ENCODE data around the gene TECTA. TPM values are rescaled to one million over a fixed set of nuclear protein-coding genes. Genes with fewer than 3 reads are reported as not detected.
"Not testable (repeated sequence)": the region's sequence is repeated elsewhere in the genome, so short reads cannot be mapped to it uniquely, and the experiment has no call there.

TECTA gene
- total RNA-seq, 1 donor from 2014 or later: 2.0 TPM

DNA sequence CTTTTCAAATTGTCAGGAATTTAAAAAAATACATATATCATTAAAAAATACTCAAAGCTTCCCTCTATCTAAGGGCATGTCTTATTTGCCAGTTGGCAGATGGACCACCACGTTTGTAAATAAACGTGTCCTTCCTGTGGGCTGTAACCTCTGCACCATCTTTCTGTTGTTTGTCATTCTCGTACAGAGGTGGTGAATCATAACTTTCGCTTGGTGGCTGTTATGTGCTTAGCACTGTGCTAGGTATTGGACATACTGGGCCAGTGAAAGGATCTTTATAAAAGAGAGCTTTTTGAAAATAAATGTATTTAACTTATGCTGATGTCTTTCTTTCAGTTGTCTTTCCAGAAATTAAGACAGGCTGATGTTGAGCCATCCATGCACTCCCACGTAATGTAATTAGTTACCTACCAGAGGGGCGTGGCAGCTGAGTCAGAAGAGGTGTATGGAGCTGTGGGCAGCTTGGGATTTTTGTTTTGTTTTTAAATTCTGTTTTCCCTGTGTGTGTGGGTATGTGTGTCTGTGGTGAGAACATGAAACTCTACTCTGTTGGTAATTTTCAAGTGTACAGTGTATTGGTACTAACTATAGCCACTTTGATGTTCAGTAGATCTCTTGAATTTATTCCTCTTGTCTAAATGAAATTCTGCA is 62.7 kb downstream of the TECTA start:
- DNase-seq (ENCODE audit: low spot score, unreplicated experiment): no peak
- H3K4me3 Mint-ChIP-seq (ENCODE audit: low read depth): no peak overlapping the region
- no peak overlapping the region for H3K27ac Mint-ChIP-seq
- H3K36me3 Mint-ChIP-seq (ENCODE audit: insufficient read depth): peaks cover 1% of the 10 kb centered on the region
- peaks cover 1% of the 10 kb centered on the region for H3K4me1 Mint-ChIP-seq (ENCODE audit: low read depth)
- H3K27me3 Mint-ChIP-seq: no peaks in the 10 kb centered on the region
- no peaks in the 10 kb centered on the region for H3K9me3 Mint-ChIP-seq (ENCODE audit: low read depth)
- TF ChIP-seq, protein P1, sequence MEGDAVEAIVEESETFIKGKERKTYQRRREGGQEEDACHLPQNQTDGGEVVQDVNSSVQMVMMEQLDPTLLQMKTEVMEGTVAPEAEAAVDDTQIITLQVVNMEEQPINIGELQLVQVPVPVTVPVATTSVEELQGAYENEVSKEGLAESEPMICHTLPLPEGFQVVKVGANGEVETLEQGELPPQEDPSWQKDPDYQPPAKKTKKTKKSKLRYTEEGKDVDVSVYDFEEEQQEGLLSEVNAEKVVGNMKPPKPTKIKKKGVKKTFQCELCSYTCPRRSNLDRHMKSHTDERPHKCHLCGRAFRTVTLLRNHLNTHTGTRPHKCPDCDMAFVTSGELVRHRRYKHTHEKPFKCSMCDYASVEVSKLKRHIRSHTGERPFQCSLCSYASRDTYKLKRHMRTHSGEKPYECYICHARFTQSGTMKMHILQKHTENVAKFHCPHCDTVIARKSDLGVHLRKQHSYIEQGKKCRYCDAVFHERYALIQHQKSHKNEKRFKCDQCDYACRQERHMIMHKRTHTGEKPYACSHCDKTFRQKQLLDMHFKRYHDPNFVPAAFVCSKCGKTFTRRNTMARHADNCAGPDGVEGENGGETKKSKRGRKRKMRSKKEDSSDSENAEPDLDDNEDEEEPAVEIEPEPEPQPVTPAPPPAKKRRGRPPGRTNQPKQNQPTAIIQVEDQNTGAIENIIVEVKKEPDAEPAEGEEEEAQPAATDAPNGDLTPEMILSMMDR (IDR thresholded peaks at IDR 0.05; ENCODE audit: unreplicated experiment): no peak

DNA sequence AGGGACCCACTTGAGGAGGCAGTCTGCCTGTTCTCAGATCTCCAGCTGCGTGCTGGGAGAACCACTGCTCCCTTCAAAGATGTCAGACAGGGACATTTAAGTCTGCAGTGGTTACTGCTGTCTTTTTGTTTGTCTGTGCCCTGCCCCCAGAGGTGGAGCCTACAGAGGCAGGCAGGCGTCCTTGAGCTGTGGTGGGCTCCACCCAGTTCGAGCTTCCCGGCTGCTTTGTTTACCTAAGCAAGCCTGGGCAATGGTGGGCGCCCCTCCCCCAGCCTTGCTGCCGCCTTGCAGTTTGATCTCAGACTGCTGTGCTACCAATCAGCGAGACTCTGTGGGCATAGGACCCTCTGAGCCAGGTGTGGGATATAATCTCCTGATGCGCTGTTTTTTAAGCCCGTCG is 76.6 kb downstream of the TECTA start:
- H3K27me3 Mint-ChIP-seq; H3K4me1 Mint-ChIP-seq (ENCODE audit: low read depth); H3K4me3 Mint-ChIP-seq (ENCODE audit: low read depth); DNase-seq (ENCODE audit: low spot score, unreplicated experiment); H3K27ac Mint-ChIP-seq: not testable (repeated sequence)
- H3K9me3 Mint-ChIP-seq (ENCODE audit: low read depth): peaks cover 34% of the 10 kb centered on the region
- H3K36me3 Mint-ChIP-seq (ENCODE audit: insufficient read depth): peaks cover 15% of the 10 kb centered on the region

DNA sequence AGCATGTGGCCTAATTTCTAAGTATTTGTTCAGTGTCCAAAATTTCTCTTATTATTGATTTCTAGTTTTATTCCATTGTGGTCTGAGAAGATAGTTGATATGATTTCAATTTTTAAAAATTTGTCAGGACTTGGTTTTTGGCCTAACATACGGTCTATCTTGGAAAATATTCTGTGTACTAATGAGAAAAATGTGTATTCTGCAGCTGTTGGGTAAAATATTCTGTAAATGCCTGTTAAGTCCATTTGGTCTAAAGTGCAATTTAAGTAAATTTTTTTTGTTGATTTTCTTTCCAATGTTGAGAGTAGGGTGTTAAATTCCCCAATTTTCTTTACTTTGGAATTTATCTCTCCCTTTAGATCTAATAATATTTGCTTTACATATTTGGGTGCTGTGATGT is 78.3 kb downstream of the TECTA start:
- DNase-seq (ENCODE audit: low spot score, unreplicated experiment): no peak
- H3K4me3 Mint-ChIP-seq (ENCODE audit: low read depth): no peak overlapping the region
- no peak overlapping the region for H3K27ac Mint-ChIP-seq
- peaks cover 34% of the 10 kb centered on the region for H3K9me3 Mint-ChIP-seq (ENCODE audit: low read depth)
- H3K4me1 Mint-ChIP-seq (ENCODE audit: low read depth): no peaks in the 10 kb centered on the region
- TF ChIP-seq, protein P1 (IDR thresholded peaks at IDR 0.05; ENCODE audit: unreplicated experiment): no peak
- H3K27me3 Mint-ChIP-seq: no peaks in the 10 kb centered on the region
- peaks cover 15% of the 10 kb centered on the region for H3K36me3 Mint-ChIP-seq (ENCODE audit: insufficient read depth)

DNA sequence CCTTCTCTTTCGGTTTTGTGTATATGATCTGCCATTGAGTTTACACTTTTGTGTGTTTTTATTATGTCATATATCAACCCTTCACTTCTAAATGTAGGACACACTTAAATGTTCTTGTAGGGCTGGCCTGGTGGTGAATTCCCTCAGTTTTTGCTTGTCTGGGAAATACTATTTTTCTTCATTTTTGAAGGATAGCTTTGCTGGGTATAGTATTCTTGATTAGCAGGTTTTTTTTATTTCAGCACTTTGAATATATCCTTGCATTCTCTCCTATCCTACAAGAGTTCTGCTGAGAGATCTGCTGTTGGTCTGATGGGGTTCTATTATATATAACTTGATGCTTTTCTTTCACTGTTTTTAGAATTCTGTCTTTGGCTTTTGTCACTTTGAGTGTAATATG is 79.1 kb downstream of the TECTA start:
- Mint-ChIP-seq H3K36me3 (ENCODE audit: insufficient read depth) (peaks cover 15% of the 10 kb centered on the region), H3K27ac (no peak overlapping the region), H3K9me3 (ENCODE audit: low read depth) (peaks cover 34% of the 10 kb centered on the region), H3K27me3 (no peaks in the 10 kb centered on the region), H3K4me3 (ENCODE audit: low read depth) (no peak overlapping the region), H3K4me1 (ENCODE audit: low read depth) (no peaks in the 10 kb centered on the region)
- TF ChIP-seq, protein P1 (IDR thresholded peaks at IDR 0.05; ENCODE audit: unreplicated experiment): no peak
- DNase-seq (ENCODE audit: low spot score, unreplicated experiment): no peak

DNA sequence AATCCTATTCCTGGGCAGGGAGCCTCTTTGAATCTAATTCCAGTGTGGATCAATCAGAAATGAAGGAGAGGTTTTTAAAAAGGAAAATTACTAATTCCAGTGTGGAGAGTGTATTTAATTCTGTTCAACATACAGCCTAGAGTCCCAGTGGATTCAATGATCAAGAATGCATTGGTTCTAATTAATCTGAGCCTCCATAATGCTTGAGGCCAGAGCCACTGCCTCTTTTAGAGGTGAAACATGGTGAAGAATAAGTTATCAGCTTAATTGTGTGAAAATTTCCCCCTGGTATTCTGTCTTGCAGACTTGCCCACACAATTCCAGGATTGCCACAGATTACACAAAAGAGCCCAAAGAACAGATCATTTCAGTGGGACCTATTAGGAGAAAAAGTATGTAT is 87.7 kb downstream of the TECTA start:
- DNase-seq (ENCODE audit: low spot score, unreplicated experiment): no peak
- Mint-ChIP-seq H3K27ac (no peak overlapping the region), H3K9me3 (ENCODE audit: low read depth) (no peaks in the 10 kb centered on the region), H3K27me3 (no peaks in the 10 kb centered on the region), H3K4me1 (ENCODE audit: low read depth) (peaks cover 3% of the 10 kb centered on the region), H3K4me3 (ENCODE audit: low read depth) (no peak overlapping the region), H3K36me3 (ENCODE audit: insufficient read depth) (peaks cover 3% of the 10 kb centered on the region)
- TF ChIP-seq, protein P1 (IDR thresholded peaks at IDR 0.05; ENCODE audit: unreplicated experiment): no peak

DNA sequence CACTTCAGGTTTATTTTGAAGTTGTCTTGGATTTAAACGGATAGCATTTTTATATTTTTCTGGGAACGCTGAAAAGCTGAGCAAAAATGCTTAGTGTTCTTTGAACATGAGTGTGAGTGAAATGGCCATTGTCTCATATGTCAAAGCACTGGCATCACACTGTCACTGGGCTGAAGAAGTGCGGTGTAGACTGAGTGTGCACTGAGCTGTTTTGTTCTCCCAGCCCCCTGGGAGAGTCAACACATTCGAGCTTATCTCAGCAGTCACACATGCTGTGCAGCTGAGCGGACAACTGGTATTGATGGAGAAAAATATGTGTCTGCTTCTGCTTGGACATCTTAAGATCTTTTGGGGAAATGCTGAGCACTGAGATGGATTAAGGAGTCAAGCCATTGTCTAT is 90.8 kb downstream of the TECTA start:
- Mint-ChIP-seq H3K4me3 (ENCODE audit: low read depth) (no peak overlapping the region), H3K4me1 (ENCODE audit: low read depth) (peaks cover 3% of the 10 kb centered on the region), H3K9me3 (ENCODE audit: low read depth) (no peaks in the 10 kb centered on the region), H3K27me3 (peaks cover 5% of the 10 kb centered on the region), H3K36me3 (ENCODE audit: insufficient read depth) (peaks cover 3% of the 10 kb centered on the region), H3K27ac (no peak overlapping the region)
- TF ChIP-seq, protein P1 (IDR thresholded peaks at IDR 0.05; ENCODE audit: unreplicated experiment): no peak
- no peak for DNase-seq (ENCODE audit: low spot score, unreplicated experiment)

Measured in progenitor cell of endocrine pancreas (in vitro differentiated cells).